GM19239 (cell line): Measurements from ENCODE around the gene SHROOM3.
A peak's percentile ranks its signal among the peaks of the same experiment; 100 is the strongest.
"Not testable (repeated sequence)": the region's sequence is repeated elsewhere in the genome, so short reads cannot be mapped to it uniquely, and the experiment has no call there.

Experiments
- DNase-seq: peaks from one replicate; pipeline ENCODE4 v3.0.0; 2011; ENCODE audit warnings: low spot score; ENCODE audit not compliant: insufficient read length
- FAIRE-seq: peaks from 2 replicates; lab custom pipeline; 2011; peaks lifted over from hg19 to GRCh38; lab: Jason Lieb, UNC

Gene SHROOM3

DNA sequence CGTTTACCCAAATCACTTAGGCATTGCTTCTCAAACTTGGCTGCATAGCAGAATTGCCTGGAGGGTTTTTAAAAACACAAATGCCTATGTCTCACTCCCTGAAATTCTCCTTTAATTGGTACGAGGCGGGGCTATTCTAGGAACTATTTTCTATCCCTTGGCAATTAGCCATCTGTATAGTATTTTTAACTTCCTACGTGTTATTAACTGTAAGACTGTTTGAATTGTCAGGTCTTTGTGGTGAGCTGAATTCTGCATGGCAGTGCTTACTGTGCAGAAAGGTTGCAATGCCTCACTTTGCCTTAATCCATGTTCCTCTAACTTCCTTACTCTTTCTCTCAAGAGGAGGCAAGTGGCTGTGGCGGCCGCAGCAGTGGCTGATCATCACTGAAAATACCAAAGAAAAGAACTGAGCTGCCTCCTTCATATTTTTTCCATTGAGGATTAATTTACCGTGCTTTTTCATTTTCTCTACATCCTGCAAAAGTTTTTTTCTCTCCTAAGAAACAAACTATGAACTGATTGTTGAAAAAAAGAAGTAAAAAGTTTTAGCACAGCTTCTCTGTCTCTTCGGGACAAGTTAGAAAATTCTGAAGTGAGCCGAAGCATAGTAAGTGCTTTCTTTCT is at the start of gene SHROOM3:
Gene SHROOM3 (plus strand): TSS at position 329 of the 627 bp plus-strand sequence. CDS start 824 bp downstream, outside the sequence.
- DNase-seq (no peak), FAIRE-seq (no peak)

DNA sequence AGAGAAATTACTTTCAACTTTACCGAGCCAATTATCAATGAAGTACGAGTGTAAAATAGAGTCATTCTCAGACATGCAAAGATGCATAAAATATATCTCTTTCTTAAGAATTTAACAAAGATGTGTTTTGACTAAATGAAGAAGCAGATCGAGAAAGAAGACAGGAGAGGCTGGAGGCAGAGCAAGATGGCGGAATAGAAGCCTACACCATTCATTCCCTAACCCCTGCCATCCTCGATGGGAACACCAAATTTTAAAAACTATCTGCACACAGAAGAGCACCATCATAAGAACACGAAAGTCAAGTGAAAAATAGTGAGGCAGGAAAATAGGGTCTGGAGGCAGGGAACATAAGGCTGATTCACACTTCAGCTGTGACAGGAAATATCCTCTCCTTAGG is 49.1 kb upstream of the SHROOM3 start:
- FAIRE-seq (no peak), DNase-seq (no peak)

DNA sequence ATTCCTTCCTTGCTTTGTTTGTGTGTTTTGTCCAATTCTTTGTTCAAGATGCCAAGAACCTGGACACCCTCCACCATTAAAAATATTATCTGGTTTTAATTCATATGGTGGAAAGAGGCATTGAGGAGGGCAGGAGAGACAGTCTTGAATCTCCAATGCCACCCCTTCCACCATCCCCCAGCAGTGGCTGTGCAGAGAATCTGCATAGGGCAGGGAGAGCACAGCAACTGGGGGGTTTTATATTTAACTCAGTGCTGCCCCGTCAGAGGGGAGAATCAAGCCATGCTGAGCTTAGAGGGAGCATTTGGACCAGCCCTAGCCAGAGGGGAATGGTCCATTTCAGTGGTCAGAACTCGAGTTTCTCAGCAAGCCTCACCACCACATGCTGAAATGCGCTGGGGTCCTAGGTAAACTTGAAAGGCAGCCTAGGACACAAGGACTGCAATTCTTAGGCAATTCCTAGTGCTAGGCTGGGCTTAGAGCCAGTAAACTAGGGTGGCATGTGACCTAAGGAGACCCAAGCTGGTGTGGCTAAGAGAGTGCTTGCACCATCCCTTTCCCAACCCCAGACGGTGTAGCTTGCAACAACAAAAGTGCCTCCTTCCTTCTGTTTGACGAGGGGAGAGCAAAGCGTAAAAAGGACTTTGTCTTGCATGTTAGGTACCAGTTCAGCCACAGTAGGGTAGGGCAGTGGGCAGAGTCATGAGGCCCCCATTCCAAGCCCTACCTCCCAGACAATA is 48.3 kb upstream of the SHROOM3 start:
- no peak for FAIRE-seq
- DNase-seq = no peak

DNA sequence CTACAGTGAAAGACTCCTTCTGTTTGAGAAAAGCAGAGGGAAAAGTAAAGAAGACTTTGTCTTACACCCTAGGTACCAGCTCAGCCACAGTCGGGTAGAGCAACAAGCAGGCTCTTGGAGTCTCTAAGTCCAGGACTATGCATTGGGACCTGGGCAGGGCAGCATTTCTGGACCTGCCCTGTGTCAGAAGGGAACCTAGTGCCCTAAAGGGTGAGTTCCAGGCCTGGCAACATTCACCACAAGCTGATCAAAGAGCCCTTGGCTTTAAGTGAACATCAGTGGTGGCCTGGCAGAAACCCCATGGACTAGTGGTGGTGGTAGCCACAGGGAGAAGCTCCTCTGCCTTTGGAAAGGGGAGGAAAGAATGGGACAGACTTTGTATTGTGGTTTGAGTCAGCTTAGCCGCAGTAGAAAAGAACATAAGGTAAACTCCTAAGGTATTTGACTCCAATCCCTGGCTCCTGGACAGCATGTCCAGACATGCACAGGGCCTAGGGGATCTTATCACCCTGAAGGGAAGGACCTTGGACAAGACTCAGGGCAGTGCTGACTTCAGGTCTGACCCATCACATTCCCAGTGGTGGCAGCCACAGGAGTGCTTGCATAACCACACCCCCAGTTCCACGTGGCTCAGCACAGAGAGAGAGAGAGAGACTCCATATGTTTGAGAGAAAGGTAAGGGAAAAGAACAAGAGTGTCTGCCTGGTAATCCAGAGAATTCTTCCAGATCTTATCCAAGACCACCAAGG is 46.7 kb upstream of the SHROOM3 start:
- FAIRE-seq (no peak), DNase-seq (no peak)

DNA sequence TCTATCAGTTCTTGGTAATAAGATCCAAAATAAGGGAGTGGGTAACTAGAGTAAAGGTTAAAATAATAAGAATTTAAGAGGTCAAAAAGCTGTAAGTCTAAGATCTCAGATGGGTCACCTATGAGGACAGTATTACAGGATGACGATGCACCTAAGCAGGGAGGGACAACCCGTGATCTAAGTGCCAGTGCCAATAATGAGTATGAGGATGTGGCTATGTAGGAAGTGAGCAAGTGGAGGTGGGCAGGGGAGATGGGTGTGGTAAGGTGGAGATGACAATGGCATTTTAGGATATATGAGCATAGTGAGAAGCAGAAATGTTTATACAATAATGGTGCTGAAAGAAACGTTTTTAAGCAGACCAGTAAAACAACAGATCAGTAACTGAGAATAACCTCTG is 33.4 kb upstream of the SHROOM3 start:
- no peak for FAIRE-seq

DNA sequence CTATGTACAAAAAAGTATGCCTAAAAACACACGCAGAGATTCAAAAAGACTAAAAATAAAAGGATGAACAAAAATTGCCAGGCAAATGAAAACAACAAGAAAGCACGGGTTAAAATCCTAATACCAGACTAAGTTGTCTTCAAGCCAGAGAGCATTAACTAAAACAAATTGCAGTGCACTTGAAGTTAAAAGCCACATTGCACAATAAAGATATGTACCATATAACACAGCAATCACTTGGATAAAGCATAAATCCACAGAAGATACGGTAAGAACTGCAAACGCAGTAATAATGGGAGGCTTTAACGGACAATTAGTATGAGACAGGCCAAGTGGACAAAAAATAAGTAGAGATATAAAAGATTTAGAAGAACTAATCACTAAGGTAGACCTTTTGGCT is 28.9 kb upstream of the SHROOM3 start:
- FAIRE-seq = no peak
- DNase-seq = no peak

More for the DNA sequence above, 33.4 kb upstream of the SHROOM3 start:
- no peak for DNase-seq

DNA sequence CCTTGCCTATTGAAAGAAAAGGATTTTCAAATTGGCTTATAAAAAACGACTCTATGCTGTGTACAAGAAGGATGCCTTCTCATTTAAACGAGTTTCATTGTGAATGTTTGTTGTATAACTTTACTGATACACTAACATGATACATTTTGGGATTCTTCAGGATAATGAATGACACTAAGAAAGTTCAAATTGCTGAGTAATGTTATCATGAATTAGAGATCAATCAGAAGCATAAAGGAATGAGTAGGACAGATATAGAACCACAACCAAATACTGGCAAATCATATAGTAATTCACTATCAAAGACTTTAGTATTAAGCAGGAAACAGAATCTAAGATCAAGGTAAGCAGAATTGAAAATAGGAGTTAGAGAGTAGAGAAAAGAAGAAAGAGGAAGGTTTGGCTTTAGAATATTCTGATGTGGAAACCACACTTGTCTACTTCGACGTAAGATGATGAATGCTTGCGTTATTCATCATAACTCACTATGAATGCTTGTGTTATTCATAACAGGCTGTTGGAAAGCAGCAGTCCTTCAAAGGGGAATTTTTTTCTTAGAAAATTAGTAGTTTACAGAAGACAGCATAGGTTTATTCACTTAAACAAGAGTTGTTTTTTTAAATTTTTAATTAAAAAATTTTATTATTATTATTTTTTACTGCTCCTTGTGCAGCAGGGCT is 27.4 kb upstream of the SHROOM3 start:
- DNase-seq (no peak), FAIRE-seq (no peak)

DNA sequence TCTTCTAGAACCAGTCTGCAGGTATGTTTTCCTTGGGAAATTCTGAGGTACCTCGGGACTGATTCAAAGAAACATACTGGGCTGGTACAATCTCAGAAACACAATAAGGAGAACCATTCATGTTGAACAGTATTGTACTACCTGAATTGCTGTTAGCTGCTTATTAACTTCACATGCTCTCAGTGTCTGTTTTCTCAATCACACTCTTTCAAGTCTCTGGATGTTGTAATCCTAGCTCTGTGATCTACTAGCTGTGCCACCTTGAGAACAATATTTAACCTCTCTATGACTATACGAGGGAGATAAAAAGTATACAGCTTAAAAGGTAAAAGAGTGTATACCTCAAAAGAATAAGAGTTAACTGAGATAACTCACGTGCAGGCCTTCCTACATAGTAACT is 24.4 kb upstream of the SHROOM3 start:
- DNase-seq (no peak), FAIRE-seq (no peak)

DNA sequence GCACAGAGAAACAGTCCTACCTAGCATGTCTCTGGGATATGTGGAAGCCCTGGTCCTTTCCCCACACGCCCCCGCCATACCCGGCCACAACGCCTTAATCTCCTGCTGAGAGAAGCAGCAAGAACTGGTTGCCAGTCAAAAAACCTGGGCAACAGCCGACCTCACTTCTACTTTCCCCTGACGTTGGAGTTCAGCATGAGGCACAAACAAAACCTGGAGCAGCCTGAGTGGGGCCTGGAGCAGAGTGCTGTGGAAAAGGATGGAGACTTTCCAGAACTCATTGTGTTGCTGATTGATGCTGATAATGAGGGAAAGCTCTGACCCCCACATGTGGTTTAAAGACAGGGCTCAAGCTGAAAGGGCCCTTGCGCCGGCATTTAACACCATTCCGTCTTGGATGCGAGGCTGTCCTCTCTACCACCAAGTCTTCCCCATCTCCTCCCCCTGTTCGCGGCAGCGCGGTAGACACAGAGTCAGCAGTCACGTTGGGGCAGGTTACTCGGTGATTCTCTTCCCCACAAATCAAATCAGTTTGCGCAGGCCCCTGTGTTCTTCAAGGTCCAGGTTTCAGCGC is 14.8 kb upstream of the SHROOM3 start:
- no peak for DNase-seq
- FAIRE-seq = no peak

DNA sequence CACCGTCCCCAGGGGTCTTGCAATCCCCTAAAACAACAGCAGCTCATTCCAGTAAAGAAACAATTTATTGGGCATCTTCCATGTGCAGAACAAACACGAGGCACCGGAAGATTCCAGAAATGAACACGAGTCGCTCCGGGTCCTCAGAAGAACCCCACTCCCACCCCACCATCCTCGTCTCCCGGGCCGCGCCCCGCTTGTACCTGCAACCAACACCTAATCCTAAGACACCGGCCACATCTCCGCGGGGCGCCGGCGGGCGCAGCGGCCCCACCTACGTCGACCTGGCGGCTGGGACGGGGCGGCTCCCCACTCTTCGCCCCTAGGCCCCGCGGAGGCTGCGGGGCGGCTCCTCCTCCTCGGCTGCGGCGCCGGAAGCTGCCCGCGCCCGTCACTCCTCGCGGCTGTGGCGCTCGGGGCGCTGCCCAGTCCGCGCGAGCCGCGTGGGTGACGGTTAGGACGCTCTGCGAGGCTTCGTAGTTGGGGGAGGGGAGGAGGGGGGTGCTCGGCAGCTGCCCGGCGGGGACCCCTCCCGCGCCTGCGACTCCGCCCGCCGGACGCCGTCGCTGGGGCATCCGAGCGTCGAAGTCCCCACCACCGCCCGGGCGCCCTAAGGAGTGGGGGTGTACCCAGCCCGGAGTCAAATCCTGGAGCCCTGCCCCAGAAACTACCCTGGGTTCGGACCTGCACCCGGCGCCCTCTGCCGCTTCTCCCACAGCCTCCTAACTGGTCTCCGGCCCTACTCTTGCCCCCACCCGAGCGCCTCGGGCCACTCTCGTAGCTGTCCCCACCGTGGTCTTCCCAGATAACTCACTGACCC is 14.1 kb upstream of the SHROOM3 start, which contains the start of gene CCDC158:
Gene CCDC158 (minus strand): TSS at position 380 of the 820 bp plus-strand sequence. CDS start 17,934 bp downstream, outside the sequence.
- FAIRE-seq (no peak), DNase-seq (no peak)

DNA sequence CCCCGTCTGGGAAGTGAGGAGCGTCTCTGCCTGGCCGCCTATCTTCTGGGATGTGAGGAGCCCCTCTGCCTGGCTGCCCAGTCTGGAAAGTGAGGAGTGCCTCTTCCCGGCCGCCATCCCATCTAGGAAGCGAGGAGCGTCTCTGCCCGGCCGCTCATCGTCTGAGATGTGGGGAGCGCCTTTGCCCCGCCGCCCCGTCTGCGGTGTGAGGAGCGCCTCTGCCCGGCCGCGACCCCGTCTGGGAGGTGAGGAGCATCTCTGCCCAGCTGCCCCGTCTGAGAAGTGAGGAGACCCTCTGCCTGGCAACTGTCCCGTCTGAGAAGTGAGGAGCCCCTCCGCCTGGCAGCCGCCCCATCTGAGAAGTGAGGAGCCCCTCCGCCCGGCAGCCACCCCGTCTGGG is 11.9 kb upstream of the SHROOM3 start:
- not testable (repeated sequence) for DNase-seq, FAIRE-seq

DNA sequence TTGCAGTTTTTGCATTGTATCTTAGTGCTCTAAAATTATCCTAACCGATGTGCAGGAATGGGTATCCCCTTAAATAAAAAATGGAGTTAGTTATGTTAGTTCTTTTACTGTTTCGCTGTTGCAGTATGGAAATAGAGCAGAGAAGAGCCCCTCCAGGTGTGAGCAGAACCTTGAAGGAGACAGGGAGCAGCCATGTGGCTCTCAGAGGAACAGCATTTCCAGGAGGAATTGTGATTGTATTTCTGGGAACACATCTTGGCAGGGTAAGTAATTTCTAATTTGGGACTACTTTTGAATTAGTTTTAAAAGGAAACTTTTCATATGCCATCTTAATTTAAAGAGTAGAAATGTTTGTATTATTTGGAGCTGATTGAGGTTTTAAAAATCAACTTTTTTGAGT is 8.8 kb upstream of the SHROOM3 start:
- FAIRE-seq (no peak), DNase-seq (no peak)

DNA sequence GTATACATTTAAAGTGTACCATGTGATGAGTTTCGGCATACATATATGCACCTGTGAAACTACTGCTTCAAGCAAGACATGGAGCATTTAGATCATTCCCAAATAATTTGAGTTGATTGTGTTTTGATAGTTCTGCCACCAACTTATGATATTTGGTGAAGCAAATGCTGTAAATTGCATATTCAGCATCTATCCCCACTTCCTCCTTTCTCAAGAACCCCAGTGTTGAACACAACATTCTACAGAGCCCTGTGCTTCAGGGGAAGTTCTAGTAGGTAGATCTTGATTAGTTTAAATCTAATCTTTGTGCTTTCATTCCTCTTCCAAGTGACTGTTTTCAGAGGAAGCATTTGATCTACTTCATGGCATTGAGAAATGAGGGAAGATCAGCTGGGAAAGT is 5.4 kb upstream of the SHROOM3 start:
- FAIRE-seq = no peak
- no peak for DNase-seq

DNA sequence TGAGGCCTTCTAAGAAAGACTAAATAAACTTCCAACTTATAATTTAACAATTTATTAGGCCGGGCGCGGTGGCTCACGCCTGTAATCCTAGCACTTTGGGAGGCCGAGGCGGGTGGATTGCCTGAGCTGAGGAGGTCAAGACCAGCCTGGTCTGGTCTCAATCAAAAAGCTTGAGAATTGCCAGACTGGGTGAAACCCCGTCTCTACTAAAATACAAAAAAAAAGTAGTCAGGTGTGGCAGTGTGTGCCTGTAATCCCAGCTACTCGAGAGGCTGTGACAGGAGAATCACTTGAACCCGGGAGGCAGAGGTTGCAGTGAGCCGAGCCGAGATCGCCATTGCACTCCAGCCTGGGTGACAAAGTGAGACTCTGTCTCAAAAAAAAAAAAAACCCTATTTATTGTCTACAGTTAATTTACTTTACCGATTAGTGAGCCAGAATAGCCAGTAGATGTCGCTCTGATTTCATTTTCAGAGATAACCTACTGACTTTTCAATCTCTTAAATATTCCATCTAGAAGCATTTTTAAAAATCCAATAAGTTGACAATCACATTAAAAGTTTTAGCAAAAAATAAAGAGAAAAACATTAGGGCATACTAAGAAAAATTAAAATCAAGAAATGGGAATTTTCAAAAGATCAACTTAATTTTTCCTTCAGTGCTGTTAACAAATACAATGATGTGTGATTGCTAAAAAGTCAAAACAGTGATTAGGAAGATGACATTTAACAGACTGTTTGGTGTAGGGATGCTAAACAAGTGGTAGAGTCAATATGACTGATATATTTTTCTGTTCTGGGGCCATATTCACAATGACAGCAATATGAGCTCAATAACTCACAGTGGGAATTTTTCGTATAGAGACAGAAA is 4.3 kb upstream of the SHROOM3 start:
- FAIRE-seq = peak; percentile 92
- no peak for DNase-seq

DNA sequence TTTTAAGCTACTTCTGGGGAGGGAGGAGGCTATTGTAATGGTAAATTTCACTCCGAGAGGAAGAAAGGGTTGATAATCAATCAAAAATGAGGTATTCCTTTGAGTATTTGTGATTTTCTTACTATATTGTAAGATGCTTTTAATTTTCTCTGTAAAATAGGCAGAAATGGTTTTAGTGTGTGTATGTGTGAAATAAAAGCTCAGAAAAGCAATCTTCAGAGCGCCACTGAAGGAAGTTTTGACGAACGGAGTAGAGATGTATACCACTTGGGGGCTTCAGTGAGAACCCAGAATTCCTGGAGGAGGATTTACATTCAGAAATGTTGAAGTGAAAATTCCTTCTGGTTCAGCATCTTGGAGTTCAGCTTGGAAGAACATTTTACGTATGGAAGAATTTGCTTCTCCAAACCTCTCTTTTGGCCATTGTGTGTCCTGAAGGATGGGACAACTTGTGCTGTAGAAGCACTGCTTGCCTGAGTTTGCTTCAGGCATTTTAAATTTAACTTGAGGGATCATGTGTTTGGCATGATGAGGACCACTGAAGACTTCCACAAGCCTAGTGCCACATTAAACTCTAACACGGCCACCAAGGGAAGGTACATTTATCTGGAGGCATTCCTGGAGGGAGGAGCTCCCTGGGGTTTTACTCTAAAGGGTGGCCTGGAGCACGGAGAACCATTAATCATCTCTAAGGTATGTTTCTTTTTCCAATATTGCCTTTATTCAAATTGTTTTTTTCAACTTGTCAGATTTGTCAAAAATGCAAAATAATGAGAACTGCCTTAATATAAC is 695 bp downstream of the SHROOM3 start:
- peak; percentile 11 for FAIRE-seq

DNA sequence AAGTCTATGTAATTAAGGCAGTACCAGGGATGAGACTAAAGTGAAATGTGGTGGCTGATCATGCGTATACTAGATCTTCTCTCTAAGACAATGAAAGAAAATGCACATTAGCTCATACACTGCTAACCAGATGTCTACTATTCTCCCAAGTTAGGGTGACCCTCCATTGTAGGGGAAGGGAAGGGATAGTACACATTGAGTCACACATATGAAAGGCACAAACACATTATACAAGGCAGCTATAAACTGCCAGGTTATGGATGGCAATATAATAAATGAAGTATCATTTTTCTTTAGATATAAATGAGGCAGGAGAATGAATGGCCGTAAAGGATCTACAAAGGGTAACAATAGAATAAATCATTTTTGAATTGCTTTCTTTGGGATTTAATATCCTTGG is 4.5 kb downstream of the SHROOM3 start:
- FAIRE-seq = no peak
- DNase-seq = no peak

More for the DNA sequence above, 695 bp downstream of the SHROOM3 start:
- DNase-seq = no peak

DNA sequence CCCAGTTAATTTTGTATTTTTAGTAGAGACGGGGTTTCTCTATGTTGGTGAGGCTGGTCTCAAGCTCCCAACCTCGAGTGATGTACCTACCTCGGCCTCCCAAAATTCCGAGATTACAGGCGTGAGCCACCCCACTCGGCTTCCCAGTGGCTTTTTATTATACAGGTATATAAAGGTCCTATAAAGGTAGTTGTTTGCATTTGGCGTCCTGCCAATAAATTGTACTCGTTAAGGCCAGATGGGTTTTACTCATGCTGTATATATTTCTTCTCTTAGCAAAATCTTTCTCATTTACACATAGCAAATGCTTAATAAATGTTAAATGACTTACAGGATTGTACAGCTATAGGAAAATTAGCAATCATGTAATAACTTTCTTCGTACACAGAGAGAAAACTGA is 6.9 kb downstream of the SHROOM3 start:
- DNase-seq (no peak), FAIRE-seq (no peak)

DNA sequence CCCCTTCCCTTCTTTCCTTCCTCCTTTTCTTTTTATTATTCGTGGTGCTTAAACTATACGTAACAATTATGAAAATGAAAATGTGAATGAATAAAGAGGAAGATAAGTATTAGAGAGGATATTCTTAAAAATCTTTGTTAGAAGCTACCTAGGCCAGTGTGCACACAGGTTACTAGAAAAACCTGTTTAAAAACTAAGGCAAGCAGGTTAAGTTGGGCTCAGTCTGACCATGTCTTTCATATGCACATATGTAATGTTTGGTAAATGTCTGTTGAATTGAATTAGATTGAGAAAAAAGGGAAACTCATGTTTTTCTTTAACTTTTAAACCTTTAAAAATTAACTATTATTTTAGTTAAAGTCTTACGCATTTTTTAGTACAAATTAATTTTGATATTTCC is 7.8 kb downstream of the SHROOM3 start:
- FAIRE-seq = no peak
- no peak for DNase-seq
